AG09319 (cell line): ENCODE measurements around the gene JMJD4.

ENCODE experiments used
- DNase-seq: peaks from one replicate; pipeline ENCODE4 v3.0.0-alpha.2; 2010; ENCODE audit warnings: low read depth; ENCODE audit errors: extremely low read depth
- TF ChIP-seq, protein P1 (sequence below): IDR thresholded peaks from 2 replicates; pipeline ENCODE4 v1.5.1; 2011; ENCODE audit warnings: low read depth, mild to moderate bottlenecking, inconsistent platforms, low read length, moderate library complexity

The JMJD4 gene

DNA sequence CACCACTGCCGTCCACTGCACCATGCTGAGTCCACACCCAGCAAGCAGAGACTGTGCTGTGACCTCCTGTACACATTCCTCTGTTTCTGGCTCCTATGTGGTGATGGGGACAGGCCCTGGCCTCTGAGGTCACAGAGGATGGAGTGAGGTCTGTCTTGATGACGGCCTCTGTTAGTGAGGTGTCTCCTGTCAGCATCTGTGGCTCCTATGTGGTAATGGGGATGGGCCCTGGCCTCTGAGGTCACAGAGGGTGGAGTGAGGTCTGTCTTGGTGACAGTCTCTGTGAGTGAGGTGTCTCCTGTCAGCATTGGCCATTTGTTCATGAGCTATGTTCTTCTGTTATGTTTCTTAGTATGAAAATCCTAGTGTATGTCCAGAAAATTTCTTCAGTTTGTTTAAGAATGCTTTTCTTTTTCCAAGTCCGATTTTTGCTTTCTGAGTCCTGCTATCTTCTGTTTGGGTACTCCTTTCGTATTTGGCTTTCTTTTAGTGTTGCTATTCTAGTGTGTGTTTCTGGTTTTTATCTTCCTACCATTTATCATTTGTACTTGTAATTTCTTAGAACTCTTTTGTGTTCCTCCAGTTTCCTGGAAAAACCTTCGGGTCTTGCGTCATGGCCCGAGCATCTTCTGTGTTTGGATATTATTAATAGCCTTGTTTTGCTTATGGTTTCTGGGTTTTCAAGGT is 13.5 kb upstream of the JMJD4 start:
- TF ChIP-seq, protein P1, sequence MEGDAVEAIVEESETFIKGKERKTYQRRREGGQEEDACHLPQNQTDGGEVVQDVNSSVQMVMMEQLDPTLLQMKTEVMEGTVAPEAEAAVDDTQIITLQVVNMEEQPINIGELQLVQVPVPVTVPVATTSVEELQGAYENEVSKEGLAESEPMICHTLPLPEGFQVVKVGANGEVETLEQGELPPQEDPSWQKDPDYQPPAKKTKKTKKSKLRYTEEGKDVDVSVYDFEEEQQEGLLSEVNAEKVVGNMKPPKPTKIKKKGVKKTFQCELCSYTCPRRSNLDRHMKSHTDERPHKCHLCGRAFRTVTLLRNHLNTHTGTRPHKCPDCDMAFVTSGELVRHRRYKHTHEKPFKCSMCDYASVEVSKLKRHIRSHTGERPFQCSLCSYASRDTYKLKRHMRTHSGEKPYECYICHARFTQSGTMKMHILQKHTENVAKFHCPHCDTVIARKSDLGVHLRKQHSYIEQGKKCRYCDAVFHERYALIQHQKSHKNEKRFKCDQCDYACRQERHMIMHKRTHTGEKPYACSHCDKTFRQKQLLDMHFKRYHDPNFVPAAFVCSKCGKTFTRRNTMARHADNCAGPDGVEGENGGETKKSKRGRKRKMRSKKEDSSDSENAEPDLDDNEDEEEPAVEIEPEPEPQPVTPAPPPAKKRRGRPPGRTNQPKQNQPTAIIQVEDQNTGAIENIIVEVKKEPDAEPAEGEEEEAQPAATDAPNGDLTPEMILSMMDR = no peak
- no peak for DNase-seq

DNA sequence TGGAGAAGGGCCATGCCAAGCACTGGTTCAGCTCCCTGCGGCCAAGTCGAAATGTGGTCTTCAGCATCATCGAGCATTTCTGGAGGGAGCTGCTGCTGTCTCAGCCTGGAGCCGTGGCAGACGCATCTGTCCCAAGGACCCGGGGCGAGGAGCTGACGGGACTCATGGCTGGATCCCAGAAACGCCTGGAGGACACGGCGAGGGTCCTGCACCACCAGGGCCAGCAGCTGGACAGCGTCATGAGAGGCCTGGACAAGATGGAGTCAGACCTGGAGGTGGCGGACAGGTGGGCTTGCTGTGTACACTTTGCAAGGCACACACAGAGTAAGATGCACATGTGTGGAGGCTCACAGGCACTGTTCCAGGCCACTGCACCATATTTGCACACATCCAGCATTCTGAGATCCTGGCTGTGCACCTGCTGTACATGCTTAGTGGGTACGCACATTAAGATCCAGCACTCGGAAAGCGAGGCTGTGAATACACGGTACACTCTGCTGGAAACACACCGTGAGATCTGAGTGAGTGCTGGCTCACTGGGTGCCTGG is 12.9 kb upstream of the JMJD4 start:
- no peak for DNase-seq
- TF ChIP-seq, protein P1 = no peak

DNA sequence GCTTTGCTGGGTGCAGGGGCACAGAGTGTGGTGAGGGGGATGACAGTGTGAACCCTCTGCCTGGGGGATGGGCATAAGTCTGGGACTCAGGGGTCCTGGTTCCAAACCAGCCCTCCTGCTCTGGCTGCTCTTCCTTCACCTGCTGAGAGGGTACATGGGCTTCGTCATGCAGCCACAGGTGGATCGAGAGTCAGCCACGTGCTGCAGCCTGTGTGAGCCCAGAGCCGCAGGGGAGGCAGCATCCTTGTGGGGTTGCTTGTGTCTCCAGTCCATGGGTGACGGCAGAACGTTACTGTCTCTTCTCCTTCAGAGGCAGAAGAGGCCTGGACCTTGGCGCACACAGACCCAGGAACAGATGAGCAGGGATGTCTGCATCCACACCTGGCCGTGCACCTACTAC is 12.3 kb upstream of the JMJD4 start:
- DNase-seq = no peak
- TF ChIP-seq, protein P1 = no peak

DNA sequence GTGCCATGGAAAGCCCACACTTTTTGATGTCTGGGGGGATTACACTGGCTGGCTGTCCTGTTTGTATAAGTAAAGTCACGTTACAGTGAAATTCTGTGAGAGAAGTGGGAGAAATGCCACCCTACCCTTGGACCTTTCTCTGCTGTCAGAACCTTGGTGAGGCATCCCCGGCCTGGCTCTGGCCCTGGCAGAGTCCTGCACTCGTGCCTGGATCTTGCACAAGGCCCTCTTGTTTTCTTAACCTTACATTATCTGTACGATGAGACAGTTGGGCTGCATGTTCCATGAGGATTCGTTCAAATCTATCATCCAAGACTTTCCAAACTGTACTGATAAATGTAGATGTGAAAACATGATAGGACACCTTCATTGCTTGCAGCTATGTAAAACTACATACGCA is 11.6 kb upstream of the JMJD4 start:
- TF ChIP-seq, protein P1 = no peak
- DNase-seq = no peak

DNA sequence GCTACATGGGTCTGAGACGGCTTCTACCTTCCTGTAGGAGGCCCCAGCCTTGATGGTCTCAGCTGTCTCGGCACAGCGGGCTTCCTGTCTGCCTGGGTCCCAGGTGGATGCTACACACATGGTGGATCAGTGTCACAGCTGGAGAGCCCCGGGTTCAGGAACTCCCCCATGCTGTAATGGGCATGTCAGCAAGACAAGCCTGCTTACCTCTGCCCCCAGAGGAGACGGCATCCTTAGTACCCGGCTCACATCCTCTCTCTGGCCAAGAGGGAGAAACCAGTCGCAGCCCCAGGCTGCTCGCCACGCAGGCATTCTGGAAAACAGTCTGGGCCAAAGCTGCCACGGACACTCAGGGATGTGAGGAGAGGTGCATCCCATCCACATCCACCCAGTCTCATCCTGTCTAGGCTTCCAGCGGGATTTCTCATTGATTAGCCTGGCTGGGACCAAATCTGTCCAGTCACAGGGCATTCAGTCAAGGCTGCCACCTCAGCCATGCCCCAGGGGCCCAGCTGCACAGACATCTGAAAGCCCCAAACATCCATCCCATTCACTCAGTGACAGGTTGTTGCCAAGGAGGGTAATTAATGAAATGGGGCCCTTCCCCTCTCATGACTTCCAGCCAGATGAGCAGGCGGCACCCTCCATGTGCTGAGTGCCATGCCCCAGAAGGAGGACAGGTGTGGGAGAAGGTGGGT is 10.6 kb upstream of the JMJD4 start:
- no peak for DNase-seq
- TF ChIP-seq, protein P1 = no peak

DNA sequence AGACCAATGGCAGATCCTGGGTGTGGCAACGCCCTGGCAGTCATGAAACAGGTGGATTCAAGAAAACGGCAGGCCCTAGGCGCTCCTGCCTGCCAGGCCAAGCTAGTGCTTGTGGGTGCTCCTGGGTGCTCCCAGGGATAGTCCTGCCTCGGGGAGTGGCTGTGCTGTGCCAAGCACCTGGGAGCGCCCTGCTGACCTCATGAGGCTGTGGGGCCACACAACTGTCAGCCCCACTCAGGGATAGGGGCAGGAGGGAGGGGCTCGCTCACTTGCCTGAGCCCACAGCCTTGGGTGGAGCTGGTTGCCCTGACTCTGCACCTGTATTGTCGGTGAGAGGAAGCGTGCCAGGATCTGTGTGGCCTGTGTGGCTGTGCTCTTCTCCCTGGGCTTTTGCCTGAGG is 9.6 kb upstream of the JMJD4 start:
- TF ChIP-seq, protein P1 = no peak
- DNase-seq = no peak
